SK-N-SH (cell line): ENCODE data around the gene PBX4. TPM values are rescaled to one million over a fixed set of nuclear protein-coding genes. Genes with fewer than 3 reads are reported as not detected.
"Not testable (repeated sequence)": the region's sequence is repeated elsewhere in the genome, so short reads cannot be mapped to it uniquely, and the experiment has no call there.

Experiments used
- CTCF ChIA-PET: fragments of 300-600, 350-600 bp; formaldehyde crosslinking; extraction: SDS; loops from one replicate; lab custom pipeline; 2021; lab: Yijun Ruan, JAX
- POLR2A ChIA-PET: fragments of 350-600 bp; sonication (Branson Sonifier 250); formaldehyde crosslinking; extraction: SDS; loops from one replicate; lab custom pipeline; 2020; ENCODE audit warnings: antibody characterized with exemption, inconsistent platforms; lab: Yijun Ruan, JAX
- DNase-seq: peaks from one replicate; pipeline ENCODE4 v3.0.0; 2012
- H2AFZ ChIP-seq: fragments of 200-600 bp; sonication (generic); 2 replicates; pipeline ENCODE4 v1.8.1; 2016; ENCODE audit warnings: antibody characterized with exemption, mild to moderate bottlenecking, low read depth
- H3F3A ChIP-seq: fragments of 200-600 bp; sonication (generic); replicated peaks from 2 replicates; pipeline ENCODE3; 2016; ENCODE audit warnings: antibody characterized with exemption, mild to moderate bottlenecking; ENCODE audit not compliant: insufficient read depth
- H3K27ac ChIP-seq, 2 experiments: fragments of 200-500 bp in 1 of 2; fragments of 200-600 bp in 1 of 2; sonication (Bioruptor generic) in 1 of 2; sonication (generic), shearing (Covaris generic) in 1 of 2; 2 replicates each; pipeline versions ENCODE4 v1.5.1 to v1.6.1; 2014 to 2016; ENCODE audit warnings: low read depth in 2 of 2, inconsistent platforms in 1 of 2, low read length in 1 of 2, mild to moderate bottlenecking in 1 of 2, mixed read lengths in 1 of 2
- H3K27me3 ChIP-seq: fragments of 200-600 bp; sonication (generic), shearing (Covaris generic); 2 replicates; pipeline ENCODE4 v1.6.1; 2016; ENCODE audit warnings: mixed run types; ENCODE audit not compliant: insufficient read depth
- H3K36me3 ChIP-seq, 2 experiments: fragments of 200-500 bp in 1 of 2; fragments of 200-600 bp in 1 of 2; sonication (Bioruptor generic) in 1 of 2; sonication (generic) in 1 of 2; replicated peaks in 1 of 2; 2 replicates each; pipeline versions ENCODE3 to v1.5.1; 2014 to 2016; ENCODE audit warnings: low read length in 1 of 2, mild to moderate bottlenecking in 1 of 2; ENCODE audit not compliant: insufficient read depth in 2 of 2, control insufficient read depth in 1 of 2
- H3K4me1 ChIP-seq, 2 experiments: fragments of 200-500 bp in 1 of 2; fragments of 200-600 bp in 1 of 2; sonication (Bioruptor generic) in 1 of 2; sonication (generic), shearing (Covaris generic) in 1 of 2; 2 replicates each; pipeline versions ENCODE4 v1.5.1 to v1.6.1; 2014 to 2016; ENCODE audit warnings: low read depth in 1 of 2, low read length in 1 of 2, mixed run types in 1 of 2; ENCODE audit not compliant: insufficient read depth in 2 of 2, control insufficient read depth in 1 of 2
- H3K4me2 ChIP-seq: fragments of 200-600 bp; sonication (generic), shearing (Covaris generic); 2 replicates; pipeline ENCODE4 v1.6.1; 2017; ENCODE audit warnings: mixed run types
- H3K4me3 ChIP-seq, 2 experiments: fragments of 200-500 bp in 1 of 2; fragments of 200-600 bp in 1 of 2; sonication (Bioruptor generic) in 1 of 2; sonication (generic), shearing (Covaris generic) in 1 of 2; 2 replicates each; pipeline versions ENCODE4 v1.5.1 to v1.8.1; 2014 to 2016; ENCODE audit warnings: low read depth in 2 of 2, inconsistent platforms in 1 of 2, low read length in 1 of 2, mild to moderate bottlenecking in 1 of 2, mixed read lengths in 1 of 2, moderate library complexity in 1 of 2
- H3K79me2 ChIP-seq: fragments of 200-600 bp; sonication (generic); 2 replicates; pipeline ENCODE4 v1.8.1; 2017; ENCODE audit warnings: mild to moderate bottlenecking; ENCODE audit not compliant: insufficient read depth
- H3K9ac ChIP-seq: fragments of 200-600 bp; sonication (generic); 2 replicates; pipeline ENCODE4 v1.6.1; 2017; ENCODE audit warnings: mixed run types
- H3K9me2 ChIP-seq: fragments of 200-600 bp; sonication (generic); 2 replicates; pipeline ENCODE4 v1.6.1; 2017; ENCODE audit warnings: mixed run types
- H3K9me3 ChIP-seq: fragments of 200-600 bp; sonication (generic); 2 replicates; pipeline ENCODE4 v1.6.1; 2017; ENCODE audit warnings: mixed run types, mild to moderate bottlenecking, moderate library complexity
- H4K20me1 ChIP-seq: fragments of 200-600 bp; sonication (generic); 2 replicates; pipeline ENCODE4 v1.6.1; 2017; ENCODE audit warnings: mild to moderate bottlenecking, mixed run types; ENCODE audit not compliant: insufficient read depth
- FOSL2 ChIP-seq: IDR thresholded peaks from 2 replicates; pipeline ENCODE4 v1.4.0; 2012; ENCODE audit warnings: low read depth, mild to moderate bottlenecking, moderate library complexity, borderline replicate concordance
- MXI1 ChIP-seq: IDR thresholded peaks from 2 replicates; pipeline ENCODE4 v1.6.1; 2012; ENCODE audit warnings: mild to moderate bottlenecking, low read depth, low read length, improper control_type of control experiment
- NRF1 ChIP-seq: IDR thresholded peaks from 2 replicates; pipeline ENCODE4 v1.6.1; 2012; ENCODE audit warnings: low read depth, mild to moderate bottlenecking, low read length
- RFX5 ChIP-seq: IDR thresholded peaks from 2 replicates; pipeline ENCODE4 v1.6.1; 2012; ENCODE audit warnings: mild to moderate bottlenecking, improper control_type of control experiment, low read length
- SMC3 ChIP-seq: IDR thresholded peaks from 2 replicates; pipeline ENCODE4 v1.6.1; 2012; ENCODE audit warnings: low read depth, low read length, improper control_type of control experiment
- TAF1 ChIP-seq: IDR thresholded peaks from 2 replicates; pipeline ENCODE4 v1.6.1; 2012; ENCODE audit warnings: low read depth, mild to moderate bottlenecking, low read length, moderate library complexity, borderline replicate concordance
- WGBS: methylation state at CpG from one replicate; pipeline ENCODE4 v1.1.6; 2017; ENCODE audit warnings: low lambda C conversion rate; 5-methylcytosine and 5-hydroxymethylcytosine counted together
- polyA plus RNA-seq, 3 experiments: library from polyadenylated mRNA; depleted of rRNA; stranded (reverse); fragments of >200 nt; gene quantifications; 2 replicates each; pipeline ENCODE4 v1.2.3, GENCODE V29; 2012

Gene PBX4
- 5.1 and 6.4 TPM in 2 replicates for polyA plus RNA-seq (2012; rRNA removed)
- 1.7 and 2.7 TPM in 2 replicates for polyA plus RNA-seq (2012; cell fraction: cytosol; rRNA removed)
- polyA plus RNA-seq (2012; cell fraction: nucleus; rRNA removed), result 22.9 and 27.6 TPM in 2 replicates

- Histone ChIP-seq H3F3A (no peaks in the 10 kb centered on the region), H3K27ac (peak within 1 kb of the TSS in 1 of 2 experiments; percentile 51; a peak in 2 of 4 replicates), H3K4me3 (peak within 1 kb of the TSS; percentile 51 to 74), H3K4me2 (peak within 1 kb of the TSS; percentile 90), H3K9me3 (no peaks in the 10 kb centered on the region), H4K20me1 (no peaks in the 10 kb centered on the region), H3K9me2 (no peaks in the 10 kb centered on the region)
- DNase-seq, result peak; percentile 99
- TF ChIP-seq SMC3, result no peak
- TF ChIP-seq NRF1, result peak; percentile 27; the same call in 1 of the 2 replicates
- 0 out of 2 replicates have a peak, but pooled peaks have one; percentile 29 for TF ChIP-seq RFX5
- TF ChIP-seq MXI1, result peak; percentile 44; the same call in 1 of the 2 replicates
- peak; percentile 42; the same call in 1 of the 2 replicates for TF ChIP-seq TAF1
- no peak for TF ChIP-seq FOSL2
- TF ChIP-seq, all 33 proteins: peak for 4
- POLR2A ChIA-PET, result no interaction called here
- Histone ChIP-seq H3K9ac (peak within 1 kb of the TSS; percentile 75; the same call in 1 of the 2 replicates), H3K4me1 (peaks cover 4% of the 10 kb centered on the region in 2 experiments; a peak in 2 of 4 replicates), H3K79me2 (peaks cover 31% of the 10 kb centered on the region; the same call in 1 of the 2 replicates), H3K36me3 (no peaks in the 10 kb centered on the region), H3K27me3 (no peaks in the 10 kb centered on the region), H2AFZ (peak within 1 kb of the TSS; percentile 93)
- CTCF ChIA-PET, result interaction anchor here (0.7 to 2.4 kb wide), 2 partner anchors 66 to 86 kb away, joined by 3 to 11 read pairs; no protein-coding TSS in a partner anchor
- WGBS, result 24% methylated on average over 23 of the region's 80 CpGs
These were observed at the start of gene PBX4 for GRCh38 chr19:19618219-19619051. Gene PBX4 (minus strand): TSS chr19:19618687. CDS start chr19:19618629, 58 bp downstream.

DNA sequence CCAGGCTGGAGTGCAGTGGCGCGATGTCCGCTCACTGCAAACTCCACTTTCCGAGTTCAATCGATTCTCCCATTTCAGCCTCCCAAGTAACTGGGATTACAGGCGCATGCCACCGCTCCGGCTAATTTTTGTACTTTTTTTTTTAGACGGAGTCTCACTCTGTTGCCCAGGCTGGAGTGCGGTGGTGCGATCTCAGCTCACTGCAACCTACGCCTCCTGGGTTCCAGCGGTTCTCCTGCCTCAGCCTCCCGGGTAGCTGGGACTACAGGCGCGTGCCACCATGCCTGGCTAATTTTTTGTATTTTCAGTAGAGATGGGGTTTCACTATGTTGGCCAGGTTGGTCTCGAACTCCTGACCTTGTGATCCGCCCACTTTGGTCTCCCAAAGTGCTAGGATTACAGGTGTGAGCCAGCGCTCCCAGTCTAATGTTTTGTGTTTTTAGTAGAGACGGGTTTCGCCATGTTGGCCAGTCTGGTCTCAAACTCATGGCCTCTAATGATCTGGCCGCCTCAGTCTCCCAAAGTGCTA is 47.0 kb upstream of the PBX4 start:
- H3K4me2 ChIP-seq, CTCF ChIA-PET, H3K27ac ChIP-seq, H3K9ac ChIP-seq, POLR2A ChIA-PET, H3K9me3 ChIP-seq, H3K27me3 ChIP-seq, H3K36me3 ChIP-seq, DNase-seq, H3F3A ChIP-seq, H2AFZ ChIP-seq, H3K4me3 ChIP-seq, H3K9me2 ChIP-seq: not testable (repeated sequence)
- Histone ChIP-seq H3K4me1 (peaks cover 0 to 20% of the 10 kb centered on the region in 2 experiments; a peak in 2 of 4 replicates), H4K20me1 (peaks cover 20% of the 10 kb centered on the region), H3K79me2 (peaks cover 45% of the 10 kb centered on the region)
- 98% methylated on average over 22 of the region's 22 CpGs for WGBS
